ENCODE measurements around the gene DDX31. TPM values are rescaled to one million over a fixed set of nuclear protein-coding genes. Genes with fewer than 3 reads are reported as not detected.
A peak's percentile ranks its signal among the peaks of the same experiment; 100 is the strongest.

Gene DDX31
- total and polyA plus RNA-seq, 2 donors = 9.9 to 11.8 TPM

GRCh38 chr9:132585954-132586829 is 83.6 kb downstream of the DDX31 start:
- H3K27ac ChIP-seq (ENCODE audit: low read depth in 1 of 2, low read length in 1 of 2) = no peak overlapping the region
- peaks cover 0 to 5% of the 10 kb centered on the region in 2 donors for H3K9me3 ChIP-seq (ENCODE audit: control insufficient read depth in 2 of 2, insufficient read depth in 1 of 2, low read length in 1 of 2)
- no peaks in the 10 kb centered on the region for H3K36me3 ChIP-seq (ENCODE audit: control insufficient read depth in 2 of 2, insufficient read depth in 2 of 2, low read length in 1 of 2)
- H3K27me3 ChIP-seq (ENCODE audit: control insufficient read depth in 2 of 2, insufficient read depth in 1 of 2, low read length in 1 of 2) = peaks cover 94 to 100% of the 10 kb centered on the region in 2 donors
- no peak overlapping the region for H3K4me3 ChIP-seq (ENCODE audit: low read length in 2 of 2)
- WGBS = 7% methylated on average over 42 of the region's 42 CpGs
- peaks cover 4 to 7% of the 10 kb centered on the region in 2 donors for H3K4me1 ChIP-seq (ENCODE audit: control insufficient read depth in 2 of 2, insufficient read depth in 2 of 2, low read length in 2 of 2)
- DNase-seq (ENCODE audit: low read depth in 6 of 9, low spot score in 9 of 9) = no peak

DNA sequence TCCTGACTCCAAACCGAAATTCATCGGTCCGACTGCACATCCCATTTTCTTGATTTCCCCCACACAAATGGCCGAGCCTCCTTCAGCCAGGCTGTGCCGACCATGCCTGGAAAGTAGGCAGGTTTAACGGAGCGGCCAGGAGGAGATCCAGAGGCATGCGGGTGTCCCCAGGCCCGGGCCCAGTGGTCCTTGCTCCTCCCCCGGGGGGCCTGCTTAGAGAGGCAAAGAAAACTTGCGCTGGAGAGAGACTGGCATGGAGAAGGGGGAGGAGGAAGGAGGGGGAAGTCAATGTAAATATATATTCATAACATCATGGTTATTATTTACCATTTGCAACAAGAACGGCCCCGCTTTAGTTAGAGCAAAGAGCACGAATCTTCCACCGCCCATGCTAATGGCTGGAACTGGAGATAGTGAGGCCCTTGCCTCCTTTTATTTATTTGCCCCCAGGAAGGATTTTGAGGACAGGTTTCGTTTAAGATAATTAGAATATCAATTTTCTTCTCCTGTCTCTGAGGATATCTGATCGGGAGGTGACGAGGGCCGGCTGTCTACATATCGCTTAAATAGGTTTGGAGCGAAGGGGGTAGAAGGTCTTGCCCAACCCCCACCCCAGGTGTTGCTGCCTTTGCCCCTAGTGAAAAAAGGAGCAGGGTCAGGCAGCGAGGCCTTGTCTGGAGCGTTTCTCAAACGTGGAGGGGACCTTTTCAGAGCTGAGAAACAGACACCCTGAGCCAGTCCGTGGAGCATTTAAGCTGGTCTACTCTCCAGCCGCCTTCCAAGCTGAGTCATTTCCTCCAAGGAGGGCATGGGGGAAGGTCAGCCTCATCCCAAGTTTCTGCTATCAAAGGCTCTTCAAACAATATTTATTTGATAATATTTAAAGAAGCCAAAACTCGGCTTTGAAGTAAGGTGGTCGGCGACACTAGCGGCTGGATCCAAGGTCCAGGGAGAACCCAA is 84.9 kb downstream of the DDX31 start:
- DNase-seq (ENCODE audit: low read depth in 6 of 9, low spot score in 9 of 9) = no peak
- Histone ChIP-seq H3K36me3 (ENCODE audit: control insufficient read depth in 2 of 2, insufficient read depth in 2 of 2, low read length in 1 of 2) (no peaks in the 10 kb centered on the region), H3K27me3 (ENCODE audit: control insufficient read depth in 2 of 2, insufficient read depth in 1 of 2, low read length in 1 of 2) (peaks cover 95 to 100% of the 10 kb centered on the region in 2 donors), H3K4me3 (ENCODE audit: low read length in 2 of 2) (no peak overlapping the region), H3K4me1 (ENCODE audit: control insufficient read depth in 2 of 2, insufficient read depth in 2 of 2, low read length in 2 of 2) (peaks cover 4 to 9% of the 10 kb centered on the region in 2 donors), H3K9me3 (ENCODE audit: control insufficient read depth in 2 of 2, insufficient read depth in 1 of 2, low read length in 1 of 2) (peaks cover 0 to under 1% of the 10 kb centered on the region in 2 donors), H3K27ac (ENCODE audit: low read depth in 1 of 2, low read length in 1 of 2) (no peak overlapping the region)
- 13% methylated on average over 30 of the region's 30 CpGs for WGBS

- Histone ChIP-seq H3K27ac (ENCODE audit: low read depth in 1 of 2, low read length in 1 of 2) (no peak overlapping the region), H3K4me3 (ENCODE audit: low read length in 2 of 2) (no peak overlapping the region), H3K27me3 (ENCODE audit: control insufficient read depth in 2 of 2, insufficient read depth in 1 of 2, low read length in 1 of 2) (peaks cover 95 to 100% of the 10 kb centered on the region in 2 donors), H3K9me3 (ENCODE audit: control insufficient read depth in 2 of 2, insufficient read depth in 1 of 2, low read length in 1 of 2) (no peaks in the 10 kb centered on the region), H3K36me3 (ENCODE audit: control insufficient read depth in 2 of 2, insufficient read depth in 2 of 2, low read length in 1 of 2) (no peaks in the 10 kb centered on the region), H3K4me1 (ENCODE audit: control insufficient read depth in 2 of 2, insufficient read depth in 2 of 2, low read length in 2 of 2) (peaks cover 4 to 9% of the 10 kb centered on the region in 2 donors)
- DNase-seq (ENCODE audit: low read depth in 6 of 9, low spot score in 9 of 9) = no peak
- WGBS = 8% methylated on average over 8 of the region's 8 CpGs
These were observed 86.0 kb downstream of the DDX31 start for GRCh38 chr9:132583584-132584304.

GRCh38 chr9:132582786-132583583 is 86.8 kb downstream of the DDX31 start:
- H3K9me3 ChIP-seq (ENCODE audit: control insufficient read depth in 2 of 2, insufficient read depth in 1 of 2, low read length in 1 of 2) = no peaks in the 10 kb centered on the region
- no peak overlapping the region for H3K4me3 ChIP-seq (ENCODE audit: low read length in 2 of 2)
- WGBS = 15% methylated on average over 37 of the region's 37 CpGs
- no peak for DNase-seq (ENCODE audit: low read depth in 6 of 9, low spot score in 9 of 9)
- no peak overlapping the region for H3K27ac ChIP-seq (ENCODE audit: low read depth in 1 of 2, low read length in 1 of 2)
- peaks cover 95 to 100% of the 10 kb centered on the region in 2 donors for H3K27me3 ChIP-seq (ENCODE audit: control insufficient read depth in 2 of 2, insufficient read depth in 1 of 2, low read length in 1 of 2)
- H3K36me3 ChIP-seq (ENCODE audit: control insufficient read depth in 2 of 2, insufficient read depth in 2 of 2, low read length in 1 of 2) = no peaks in the 10 kb centered on the region
- peaks cover 4 to 9% of the 10 kb centered on the region in 2 donors for H3K4me1 ChIP-seq (ENCODE audit: control insufficient read depth in 2 of 2, insufficient read depth in 2 of 2, low read length in 2 of 2)

DNA sequence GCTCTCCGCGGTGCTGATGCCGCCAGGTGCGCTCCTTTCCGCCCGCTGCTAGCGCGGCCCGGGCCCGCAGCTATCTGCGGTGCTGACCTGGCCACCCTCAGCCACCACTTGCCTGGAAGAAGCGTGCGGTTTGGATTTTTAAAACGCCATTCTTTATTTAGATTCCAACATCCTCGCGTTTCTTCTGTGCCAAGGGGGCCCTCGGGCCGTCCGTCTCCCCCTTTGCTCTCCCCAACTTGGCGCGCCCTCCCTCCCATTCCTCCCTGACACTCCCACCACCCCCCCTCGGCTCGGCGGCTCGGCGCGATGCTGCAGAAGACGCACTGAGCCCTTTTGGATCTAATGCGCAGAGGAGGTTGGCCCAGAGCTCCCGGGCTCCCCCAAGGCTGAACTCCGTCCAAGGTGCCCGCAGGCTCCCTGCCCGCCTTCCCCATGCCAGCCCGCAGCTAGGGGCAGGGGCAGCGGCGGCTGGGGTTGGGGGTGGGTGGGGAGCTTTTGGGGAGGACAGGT is 87.5 kb downstream of the DDX31 start, which contains the start of gene BARHL1:
Gene BARHL1 (plus strand): TSS at position 331 of the 510 bp plus-strand sequence. CDS start 192 bp downstream, outside the sequence.
- Histone ChIP-seq H3K36me3 (ENCODE audit: control insufficient read depth in 2 of 2, insufficient read depth in 2 of 2, low read length in 1 of 2) (no peaks in the 10 kb centered on the region), H3K4me3 (ENCODE audit: low read length in 2 of 2) (peak within 1 kb of the TSS; percentile 22 to 36), H3K27ac (ENCODE audit: low read depth in 1 of 2, low read length in 1 of 2) (no peak within 1 kb of the TSS), H3K9me3 (ENCODE audit: control insufficient read depth in 2 of 2, insufficient read depth in 1 of 2, low read length in 1 of 2) (no peaks in the 10 kb centered on the region), H3K4me1 (ENCODE audit: control insufficient read depth in 2 of 2, insufficient read depth in 2 of 2, low read length in 2 of 2) (peaks cover 4 to 9% of the 10 kb centered on the region in 2 donors), H3K27me3 (ENCODE audit: control insufficient read depth in 2 of 2, insufficient read depth in 1 of 2, low read length in 1 of 2) (peaks cover 96 to 100% of the 10 kb centered on the region in 2 donors)
- 7% methylated on average over 36 of the region's 36 CpGs for WGBS
- DNase-seq (ENCODE audit: low read depth in 6 of 9, low spot score in 9 of 9) = peak in 1 of 9 donors; percentile 12

GRCh38 chr9:132579427-132579798 is 90.4 kb downstream of the DDX31 start:
- Histone ChIP-seq H3K4me1 (ENCODE audit: control insufficient read depth in 2 of 2, insufficient read depth in 2 of 2, low read length in 2 of 2) (peaks cover 4 to 9% of the 10 kb centered on the region in 2 donors), H3K4me3 (ENCODE audit: low read length in 2 of 2) (no peak overlapping the region), H3K36me3 (ENCODE audit: control insufficient read depth in 2 of 2, insufficient read depth in 2 of 2, low read length in 1 of 2) (no peaks in the 10 kb centered on the region), H3K27me3 (ENCODE audit: control insufficient read depth in 2 of 2, insufficient read depth in 1 of 2, low read length in 1 of 2) (peaks cover 70 to 99% of the 10 kb centered on the region in 2 donors), H3K9me3 (ENCODE audit: control insufficient read depth in 2 of 2, insufficient read depth in 1 of 2, low read length in 1 of 2) (no peaks in the 10 kb centered on the region), H3K27ac (ENCODE audit: low read depth in 1 of 2, low read length in 1 of 2) (no peak overlapping the region)
- DNase-seq (ENCODE audit: low read depth in 6 of 9, low spot score in 9 of 9) = no peak
- 13% methylated on average over 15 of the region's 15 CpGs for WGBS

GRCh38 chr9:132578367-132578932 is 91.3 kb downstream of the DDX31 start:
- Histone ChIP-seq H3K9me3 (ENCODE audit: control insufficient read depth in 2 of 2, insufficient read depth in 1 of 2, low read length in 1 of 2) (no peaks in the 10 kb centered on the region), H3K4me1 (ENCODE audit: control insufficient read depth in 2 of 2, insufficient read depth in 2 of 2, low read length in 2 of 2) (peaks cover 4 to 9% of the 10 kb centered on the region in 2 donors), H3K27me3 (ENCODE audit: control insufficient read depth in 2 of 2, insufficient read depth in 1 of 2, low read length in 1 of 2) (peaks cover 61 to 93% of the 10 kb centered on the region in 2 donors), H3K36me3 (ENCODE audit: control insufficient read depth in 2 of 2, insufficient read depth in 2 of 2, low read length in 1 of 2) (no peaks in the 10 kb centered on the region), H3K27ac (ENCODE audit: low read depth in 1 of 2, low read length in 1 of 2) (no peak overlapping the region), H3K4me3 (ENCODE audit: low read length in 2 of 2) (no peak overlapping the region)
- WGBS = 42% methylated on average over 7 of the region's 7 CpGs
- no peak for DNase-seq (ENCODE audit: low read depth in 6 of 9, low spot score in 9 of 9)
